AG04450 (cell line): ENCODE data around the gene TAS2R39. TPM values are rescaled to one million over a fixed set of nuclear protein-coding genes. Genes with fewer than 3 reads are reported as not detected.

Experiments used
- CTCF ChIA-PET: fragments of 300-600, 350-600 bp; formaldehyde crosslinking; extraction: SDS; loops from one replicate; lab custom pipeline; 2022; ENCODE audit warnings: antibody characterized with exemption, inconsistent platforms; lab: Charles Lee
- POLR2A ChIA-PET: fragments of 350-600 bp; formaldehyde crosslinking; extraction: SDS; loops from one replicate; lab custom pipeline; 2021; ENCODE audit warnings: antibody characterized with exemption, inconsistent platforms; lab: Yijun Ruan, JAX
- DNase-seq: peaks from one replicate; pipeline ENCODE4 v3.0.0-alpha.2; 2011; ENCODE audit warnings: low read depth, low spot score
- H3K27ac ChIP-seq: one replicate; pipeline ENCODE4 v1.5.1; 2012; ENCODE audit warnings: low read depth, low read length, control low read depth
- H3K27me3 ChIP-seq: one replicate; pipeline ENCODE4 v1.6.0; 2012; ENCODE audit warnings: low read length; ENCODE audit not compliant: control insufficient read depth, insufficient read depth
- H3K4me3 ChIP-seq: 2 replicates; pipeline ENCODE4 v1.5.1; 2011; ENCODE audit warnings: mild to moderate bottlenecking, low read depth, low read length, control low read depth
- H3K9me3 ChIP-seq: 2 replicates; pipeline ENCODE4 v1.5.1; 2012; ENCODE audit warnings: low read length; ENCODE audit not compliant: control insufficient read depth, insufficient read depth
- CTCF ChIP-seq: IDR thresholded peaks from 2 replicates; pipeline ENCODE4 v1.5.1; 2011; ENCODE audit warnings: low read depth, low read length, control low read depth, inconsistent platforms
- polyA plus RNA-seq: library from polyadenylated mRNA; depleted of rRNA; stranded (reverse); fragments of >200 nt; gene quantifications from 2 replicates; pipeline ENCODE4 v1.2.3, GENCODE V29; 2011

TAS2R39 gene
- polyA plus RNA-seq, 1 experiment = not detected

- CTCF ChIA-PET = no interaction called here
- TF ChIP-seq CTCF = no peak
- H3K4me3 ChIP-seq = no peak overlapping the region
These were observed 1.9 kb upstream of the TAS2R39 start for GRCh38 chr7:143181349-143181748.

GRCh38 chr7:143185551-143185950 lies 2.3 kb downstream of the TAS2R39 start:
- no peak for TF ChIP-seq CTCF
- CTCF ChIA-PET = no interaction called here
- H3K27me3 ChIP-seq = no peaks in the 10 kb centered on the region
- no peak overlapping the region for H3K4me3 ChIP-seq
- DNase-seq = no peak
- H3K9me3 ChIP-seq = no peaks in the 10 kb centered on the region; the same call in 1 of the 2 replicates
- POLR2A ChIA-PET = no interaction called here
- no peak overlapping the region for H3K27ac ChIP-seq

More at GRCh38 chr7:143181349-143181748, 1.9 kb upstream of the TAS2R39 start:
- no peak overlapping the region for H3K27ac ChIP-seq
- peaks cover 2% of the 10 kb centered on the region; the same call in 1 of the 2 replicates for H3K9me3 ChIP-seq
- no peaks in the 10 kb centered on the region for H3K27me3 ChIP-seq
- DNase-seq = no peak
- POLR2A ChIA-PET = no interaction called here

- CTCF ChIA-PET = interaction anchor here (1.1 to 4.4 kb wide), 3 partner anchors 26 to 186 kb away, joined by 3 to 32 read pairs (median 4); no protein-coding TSS in a partner anchor
- no peak for DNase-seq
- H3K9me3 ChIP-seq = no peaks in the 10 kb centered on the region; the same call in 1 of the 2 replicates
- POLR2A ChIA-PET = no interaction called here
- H3K4me3 ChIP-seq = no peak overlapping the region
- H3K27ac ChIP-seq = no peak overlapping the region
- H3K27me3 ChIP-seq = no peaks in the 10 kb centered on the region
- no peak for TF ChIP-seq CTCF
These were observed 5.8 kb downstream of the TAS2R39 start for GRCh38 chr7:143188994-143189393.

DNA sequence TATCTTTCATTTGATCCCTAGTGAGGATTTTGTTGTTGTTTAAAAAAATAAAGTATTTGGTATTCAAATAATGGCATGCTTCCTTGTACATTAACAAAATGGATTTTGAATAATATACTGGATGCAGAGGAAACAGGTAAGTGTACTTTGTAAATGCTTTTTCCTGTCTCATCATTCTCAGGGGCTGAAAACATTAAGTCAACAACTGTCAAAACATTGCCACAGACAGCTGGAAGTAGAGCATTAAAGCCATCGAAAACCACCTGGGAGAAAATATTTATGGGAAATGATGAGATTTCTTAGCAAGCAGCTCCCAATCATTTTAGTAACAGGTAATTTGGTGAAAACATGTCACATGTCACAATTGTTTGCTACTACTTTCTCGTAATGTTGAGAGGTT lies 10.7 kb downstream of the TAS2R39 start:
- no peaks in the 10 kb centered on the region; the same call in 1 of the 2 replicates for H3K9me3 ChIP-seq
- DNase-seq = no peak
- CTCF ChIA-PET = interaction anchor here (4.2 kb wide), 1 partner anchor 21 kb away, joined by 20 read pairs; no protein-coding TSS in a partner anchor
- TF ChIP-seq CTCF = no peak
- H3K27ac ChIP-seq = no peak overlapping the region
- POLR2A ChIA-PET = no interaction called here
- H3K27me3 ChIP-seq = no peaks in the 10 kb centered on the region
- no peak overlapping the region for H3K4me3 ChIP-seq

DNA sequence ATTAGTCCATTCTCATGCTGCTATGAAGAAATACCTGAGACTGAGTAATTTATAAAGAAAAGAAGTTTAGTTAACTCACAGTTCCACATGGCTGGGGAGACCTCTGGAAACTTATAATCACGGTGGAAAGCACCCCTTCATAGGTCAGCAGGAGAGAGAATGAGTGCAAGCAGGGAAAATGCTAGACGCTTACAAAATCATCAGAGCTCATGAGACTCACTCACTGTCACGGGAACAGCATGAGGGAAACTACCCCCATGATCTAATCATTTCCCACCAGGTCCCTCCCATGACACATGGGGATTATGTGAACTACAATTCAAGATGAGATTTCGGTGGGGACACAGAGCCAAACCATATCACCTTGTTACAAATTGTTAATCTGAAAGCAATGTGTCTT lies 15.8 kb downstream of the TAS2R39 start:
- ChIA-PET CTCF (no interaction called here), POLR2A (no interaction called here)
- H3K27me3 ChIP-seq = no peaks in the 10 kb centered on the region
- no peak for TF ChIP-seq CTCF
- no peak for DNase-seq
- H3K27ac ChIP-seq = no peak overlapping the region
- H3K9me3 ChIP-seq = no peaks in the 10 kb centered on the region
- no peak overlapping the region for H3K4me3 ChIP-seq
